ENCODE data around the gene ATG3.

GRCh38 chr3:112560721-112561483, 860 bp downstream of the ATG3 start:
- TF ChIP-seq CTCF (IDR thresholded peaks at IDR 0.05), result no peak
- TF ChIP-seq POLR2A (IDR thresholded peaks at IDR 0.05), result no peak
